Liver (tissue), 9 donors: Measurements from ENCODE around the gene BRDT. TPM values are rescaled to one million over a fixed set of nuclear protein-coding genes. Genes with fewer than 3 reads are reported as not detected.

Experiments used
- DNase-seq: peaks from one replicate; pipeline ENCODE4 v3.0.0-alpha.2; 2017; ENCODE audit warnings: low spot score
- H3K27ac ChIP-seq, 2 donors: one replicate each; pipeline ENCODE4 v1.7.0; 2013; ENCODE audit warnings: inconsistent platforms in 2 of 2, low read length in 2 of 2, control low read depth in 1 of 2, low read depth in 1 of 2, mild to moderate bottlenecking in 1 of 2
- H3K27me3 ChIP-seq, 4 donors: one replicate each; pipeline versions ENCODE4 v1.6.1 to v1.7.0; 2013; ENCODE audit warnings: low read length in 3 of 4, inconsistent platforms in 1 of 4, mild to moderate bottlenecking in 1 of 4, moderate library complexity in 1 of 4; ENCODE audit not compliant: control insufficient read depth in 4 of 4, insufficient read depth in 4 of 4
- H3K36me3 ChIP-seq, 4 donors: one replicate each; pipeline versions ENCODE4 v1.6.1 to v1.7.0; 2013; ENCODE audit warnings: low read length in 3 of 4, mild to moderate bottlenecking in 3 of 4, low read depth in 1 of 4, moderate library complexity in 1 of 4; ENCODE audit not compliant: control insufficient read depth in 4 of 4, insufficient read depth in 3 of 4
- H3K4me1 ChIP-seq, 4 donors: one replicate each; pipeline versions ENCODE4 v1.6.1 to v1.7.0; 2013; ENCODE audit warnings: low read length in 3 of 4, mild to moderate bottlenecking in 3 of 4, moderate library complexity in 1 of 4; ENCODE audit not compliant: control insufficient read depth in 4 of 4, insufficient read depth in 4 of 4
- H3K4me3 ChIP-seq, 3 donors: one replicate each; pipeline versions ENCODE4 v1.6.1 to v1.7.0; 2013; ENCODE audit warnings: low read length in 3 of 3, control low read depth in 1 of 3, low read depth in 1 of 3, mild to moderate bottlenecking in 1 of 3
- H3K9ac ChIP-seq, 2 donors: one replicate each; pipeline ENCODE4 v1.7.0; 2013; ENCODE audit warnings: low read length in 2 of 2, mild to moderate bottlenecking in 2 of 2, moderate library complexity in 2 of 2, control low read depth in 1 of 2, low read depth in 1 of 2
- H3K9me3 ChIP-seq, 4 donors: one replicate each; pipeline versions ENCODE4 v1.6.1 to v1.7.0; 2013; ENCODE audit warnings: low read length in 3 of 4; ENCODE audit not compliant: control insufficient read depth in 4 of 4
- ATF3 ChIP-seq: IDR thresholded peaks from 2 replicates; pipeline ENCODE4 v1.6.1; 2016; ENCODE audit warnings: antibody characterized with exemption
- CTCF ChIP-seq: fragments of 150-350 bp; IDR thresholded peaks from 2 replicates; pipeline ENCODE4 v1.5.1; 2017; ENCODE audit warnings: improper control_type of control experiment, low read depth, low read length; ENCODE audit not compliant: missing input control
- EGR1 ChIP-seq, 2 donors: IDR thresholded peaks; 2 replicates each; pipeline ENCODE4 v1.6.1; 2016 to 2018; ENCODE audit warnings: antibody characterized with exemption in 2 of 2, low read depth in 2 of 2
- FOXA1 ChIP-seq: IDR thresholded peaks from 2 replicates; pipeline ENCODE4 v1.6.1; 2016; ENCODE audit warnings: antibody characterized with exemption
- FOXA2 ChIP-seq: IDR thresholded peaks from 2 replicates; pipeline ENCODE4 v1.6.1; 2016; ENCODE audit warnings: antibody characterized with exemption
- GABPA ChIP-seq, 2 donors: IDR thresholded peaks in 1 of 2; conservative IDR thresholded peaks in 1 of 2; 2 replicates each; pipeline ENCODE4 v1.6.1; 2016; ENCODE audit warnings: antibody characterized with exemption in 2 of 2, mild to moderate bottlenecking in 1 of 2, moderate library complexity in 1 of 2
- HNF4A ChIP-seq, 2 donors: conservative IDR thresholded peaks; 2 replicates each; pipeline ENCODE4 v1.6.1; 2016; ENCODE audit warnings: antibody characterized with exemption in 2 of 2, mild to moderate bottlenecking in 2 of 2
- HNF4G ChIP-seq: IDR thresholded peaks from 2 replicates; pipeline ENCODE4 v1.6.1; 2016; ENCODE audit warnings: antibody characterized with exemption
- JUND ChIP-seq, 2 donors: IDR thresholded peaks; 2 replicates each; pipeline ENCODE4 v1.6.1; 2016; ENCODE audit warnings: antibody characterized with exemption in 2 of 2
- MAX ChIP-seq: IDR thresholded peaks from 2 replicates; pipeline ENCODE4 v1.6.1; 2016; ENCODE audit warnings: antibody characterized with exemption
- NR2F2 ChIP-seq: IDR thresholded peaks from 2 replicates; pipeline ENCODE4 v1.6.1; 2016; ENCODE audit warnings: antibody characterized with exemption
- RAD21 ChIP-seq, 2 donors: IDR thresholded peaks; 2 replicates each; pipeline ENCODE4 v1.6.1; 2016; ENCODE audit warnings: antibody characterized with exemption in 2 of 2, mild to moderate bottlenecking in 2 of 2
- REST ChIP-seq: IDR thresholded peaks from 2 replicates; pipeline ENCODE4 v1.6.1; 2016; ENCODE audit warnings: antibody characterized with exemption, mild to moderate bottlenecking
- RXRA ChIP-seq, 2 donors: IDR thresholded peaks; 2 replicates each; pipeline ENCODE4 v1.6.1; 2017 to 2018; ENCODE audit warnings: antibody characterized with exemption in 2 of 2, mild to moderate bottlenecking in 1 of 2
- SP1 ChIP-seq: IDR thresholded peaks from 2 replicates; pipeline ENCODE4 v1.6.1; 2018; ENCODE audit warnings: antibody characterized with exemption, mild to moderate bottlenecking
- TAF1 ChIP-seq: conservative IDR thresholded peaks from 2 replicates; pipeline ENCODE4 v1.6.1; 2016; ENCODE audit warnings: antibody characterized with exemption, mild to moderate bottlenecking
- YY1 ChIP-seq: IDR thresholded peaks from 2 replicates; pipeline ENCODE4 v1.6.1; 2016; ENCODE audit warnings: antibody characterized with exemption, mild to moderate bottlenecking
- ZBTB33 ChIP-seq: IDR thresholded peaks from 2 replicates; pipeline ENCODE4 v1.6.1; 2016; ENCODE audit warnings: antibody characterized with exemption
- WGBS: extraction: QIAGEN DNeasy Blood & Tissue Kit; methylation state at CpG from one replicate; pipeline ENCODE4 v1.1.7; 2013; 5-methylcytosine and 5-hydroxymethylcytosine counted together
- polyA plus RNA-seq, 2 donors: library from polyadenylated mRNA; stranded (reverse) in 1 of 2; unstranded in 1 of 2; fragments of 200-250 nt in 1 of 2; fragments of >200 nt in 1 of 2; fragmentation: Nextera tagmentation in 1 of 2; extraction: Ambion mirVana in 1 of 2; gene quantifications; one replicate each; pipeline versions ENCODE4 v1.2.1 to v1.2.3, GENCODE V29; 2013 to 2015
- total RNA-seq, 2 donors: library from RNA; depleted of rRNA; stranded (reverse); fragments of >200 nt; gene quantifications; one replicate each; pipeline ENCODE4 v1.2.3, GENCODE V29; 2014
- donor health status: healthy.
- donor health status: healthy.
- donor health status: healthy.
- donor health status: healthy.
- donor health status: healthy.

BRDT gene
- total and polyA plus RNA-seq, 4 donors: not detected

GRCh38 chr1:91919962-91920361 is 29.2 kb upstream of the BRDT start:
- H3K27me3 ChIP-seq: no peaks in the 10 kb centered on the region
- no peak overlapping the region for H3K9ac ChIP-seq
- H3K4me1 ChIP-seq: no peaks in the 10 kb centered on the region
- H3K4me3 ChIP-seq: no peak overlapping the region
- H3K36me3 ChIP-seq: no peaks in the 10 kb centered on the region
- no peak for TF ChIP-seq NR2F2
- no peak for TF ChIP-seq TAF1
- TF ChIP-seq JUND (IDR thresholded peaks at IDR 0.05): no peak
- no peak for TF ChIP-seq ZBTB33
- no peak for TF ChIP-seq REST
- no peak for TF ChIP-seq YY1
- TF ChIP-seq MAX: no peak
- TF ChIP-seq FOXA2: no peak
- no peak for TF ChIP-seq RXRA (IDR thresholded peaks at IDR 0.05)
- no peak for TF ChIP-seq SP1
- no peak for TF ChIP-seq FOXA1
- no peak for TF ChIP-seq EGR1 (IDR thresholded peaks at IDR 0.05; ENCODE audit: low read depth in 2 of 2)
- TF ChIP-seq RAD21 (IDR thresholded peaks at IDR 0.05): no peak
- TF ChIP-seq ATF3: no peak
- no peak for TF ChIP-seq HNF4G
- TF ChIP-seq GABPA (IDR thresholded peaks at IDR 0.05 in 1 of 2, conservative IDR thresholded peaks at IDR 0.05 in 1 of 2): no peak
- TF ChIP-seq CTCF: no peak
- no peaks in the 10 kb centered on the region for H3K9me3 ChIP-seq
- no peak for DNase-seq
- 90% methylated on average over 8 of the region's 8 CpGs for WGBS
- H3K27ac ChIP-seq: no peak overlapping the region

GRCh38 chr1:91924146-91924545 is 25.1 kb upstream of the BRDT start:
- Histone ChIP-seq H3K27ac (no peak overlapping the region), H3K36me3 (no peaks in the 10 kb centered on the region), H3K4me3 (no peak overlapping the region), H3K9me3 (no peaks in the 10 kb centered on the region), H3K9ac (no peak overlapping the region), H3K27me3 (no peaks in the 10 kb centered on the region), H3K4me1 (no peaks in the 10 kb centered on the region)
- TF ChIP-seq REST (no peak), SP1 (no peak), FOXA1 (no peak), RAD21 (IDR thresholded peaks at IDR 0.05) (no peak), YY1 (no peak), RXRA (IDR thresholded peaks at IDR 0.05) (no peak), NR2F2 (no peak), HNF4A (conservative IDR thresholded peaks at IDR 0.05) (no peak), FOXA2 (no peak)
- no peak for DNase-seq
- 89% methylated on average over 2 of the region's 2 CpGs for WGBS
